H9 (cell line): ENCODE results near the gene KRTAP6-3. TPM values are rescaled to one million over a fixed set of nuclear protein-coding genes. Genes with fewer than 3 reads are reported as not detected.

Experiments
- DNase-seq: peaks from one replicate; pipeline ENCODE4 v3.0.0-alpha.2; 2017
- H2AFZ ChIP-seq: one replicate; pipeline ENCODE4 v1.6.1; 2013; ENCODE audit warnings: mild to moderate bottlenecking, low read length, control low read depth, moderate library complexity
- H2AK5ac ChIP-seq: 2 replicates; pipeline ENCODE4 v1.6.1; 2013; ENCODE audit warnings: low read length, control low read depth, mixed read lengths; ENCODE audit not compliant: insufficient read length
- H2BK120ac ChIP-seq: one replicate; pipeline ENCODE4 v1.6.1; 2013; ENCODE audit warnings: low read depth, mild to moderate bottlenecking, low read length, control low read depth, inconsistent platforms; ENCODE audit not compliant: poor library complexity, severe bottlenecking
- H2BK12ac ChIP-seq: 2 replicates; pipeline ENCODE4 v1.6.1; 2013; ENCODE audit warnings: low read length, control low read depth, mixed read lengths, low read depth; ENCODE audit not compliant: insufficient read length
- H2BK15ac ChIP-seq: 2 replicates; pipeline ENCODE4 v1.6.1; 2013; ENCODE audit warnings: low read depth, low read length, control low read depth
- H2BK20ac ChIP-seq: one replicate; pipeline ENCODE4 v1.6.1; 2013; ENCODE audit warnings: low read depth, mild to moderate bottlenecking, low read length, control low read depth, inconsistent platforms; ENCODE audit not compliant: poor library complexity, severe bottlenecking
- H2BK5ac ChIP-seq: 2 replicates; pipeline ENCODE4 v1.6.1; 2013; ENCODE audit warnings: low read length, control low read depth, mixed read lengths; ENCODE audit not compliant: insufficient read length
- H3K14ac ChIP-seq: 2 replicates; pipeline ENCODE4 v1.6.1; 2013; ENCODE audit warnings: low read length, control low read depth; ENCODE audit not compliant: insufficient read depth
- H3K18ac ChIP-seq: 2 replicates; pipeline ENCODE4 v1.6.1; 2013; ENCODE audit warnings: low read depth, mild to moderate bottlenecking, mixed read lengths, low read length, control low read depth; ENCODE audit not compliant: insufficient read length
- H3K23ac ChIP-seq: 2 replicates; pipeline ENCODE4 v1.6.1; 2013; ENCODE audit warnings: low read length, control low read depth, mixed read lengths, low read depth; ENCODE audit not compliant: insufficient read length
- H3K23me2 ChIP-seq: 2 replicates; pipeline ENCODE4 v1.6.1; 2013; ENCODE audit warnings: low read depth, mild to moderate bottlenecking, mixed read lengths, low read length, control low read depth; ENCODE audit not compliant: insufficient read length, poor library complexity, severe bottlenecking
- H3K27ac ChIP-seq: 2 replicates; pipeline ENCODE4 v1.5.1; 2013; ENCODE audit warnings: low read length, control low read depth, mixed read lengths, low read depth; ENCODE audit not compliant: insufficient read length
- H3K27me3 ChIP-seq: 2 replicates; pipeline ENCODE4 v1.6.1; 2013; ENCODE audit warnings: low read length, control low read depth, inconsistent platforms; ENCODE audit not compliant: insufficient read depth
- H3K4ac ChIP-seq: 2 replicates; pipeline ENCODE4 v1.6.1; 2013; ENCODE audit warnings: low read depth, mild to moderate bottlenecking, control low read depth, inconsistent platforms, low read length, moderate library complexity
- H3K4me1 ChIP-seq: 2 replicates; pipeline ENCODE4 v1.6.1; 2013; ENCODE audit warnings: low read length, control low read depth, inconsistent platforms; ENCODE audit not compliant: insufficient read depth
- H3K4me2 ChIP-seq: 2 replicates; pipeline ENCODE4 v1.6.1; 2013; ENCODE audit warnings: low read length, control low read depth, mixed read lengths; ENCODE audit not compliant: insufficient read length, insufficient read depth
- H3K56ac ChIP-seq: 2 replicates; pipeline ENCODE4 v1.6.1; 2013; ENCODE audit warnings: low read depth, mild to moderate bottlenecking, mixed read lengths, low read length, control low read depth; ENCODE audit not compliant: insufficient read length
- H3K79me1 ChIP-seq: 2 replicates; pipeline ENCODE4 v1.6.1; 2013; ENCODE audit warnings: low read depth, mild to moderate bottlenecking, moderate library complexity, low read length, control low read depth, inconsistent platforms; ENCODE audit not compliant: insufficient read depth, poor library complexity, severe bottlenecking
- H3K79me2 ChIP-seq: 2 replicates; pipeline ENCODE4 v1.6.1; 2013; ENCODE audit warnings: low read length, control low read depth, inconsistent platforms; ENCODE audit not compliant: insufficient read depth
- H3K9ac ChIP-seq: 2 replicates; pipeline ENCODE4 v1.6.1; 2013; ENCODE audit warnings: low read length, control low read depth, mixed read lengths; ENCODE audit not compliant: insufficient read length; ENCODE audit errors: extremely low read depth
- H3K9me3 ChIP-seq: one replicate; pipeline ENCODE4 v1.6.1; 2013; ENCODE audit warnings: low read depth, low read length, inconsistent platforms; ENCODE audit not compliant: control insufficient read depth
- H3T11ph ChIP-seq: one replicate; pipeline ENCODE4 v1.6.1; 2013; ENCODE audit warnings: mild to moderate bottlenecking, low read length, control low read depth, inconsistent platforms
- H4K20me1 ChIP-seq: one replicate; pipeline ENCODE4 v1.6.1; 2013; ENCODE audit not compliant: control insufficient read depth, insufficient read length, insufficient read depth
- H4K5ac ChIP-seq: 2 replicates; pipeline ENCODE4 v1.6.1; 2013; ENCODE audit warnings: low read depth, mild to moderate bottlenecking, mixed read lengths, low read length, control low read depth; ENCODE audit not compliant: insufficient read length
- H4K8ac ChIP-seq: replicated peaks from 2 replicates; pipeline ENCODE4 v1.6.1; 2013; ENCODE audit warnings: low read length, control low read depth, mixed read lengths, low read depth; ENCODE audit not compliant: insufficient read length
- H4K91ac ChIP-seq: 2 replicates; pipeline ENCODE4 v1.6.1; 2013; ENCODE audit warnings: low read depth, mild to moderate bottlenecking, moderate library complexity, mixed read lengths, low read length, control low read depth; ENCODE audit not compliant: insufficient read length
- H3K27ac Mint-ChIP-seq, 3 experiments: 2 replicates in 2 of 3; 3 replicates in 1 of 3; pipeline ENCODE4 v1.8.0; 2020 to 2021; ENCODE audit warnings: mixed read lengths in 3 of 3, mild to moderate bottlenecking in 1 of 3, moderate library complexity in 1 of 3
- H3K27me3 Mint-ChIP-seq: 2 replicates; pipeline ENCODE4 v1.8.0; 2021; ENCODE audit warnings: low read depth, mild to moderate bottlenecking, moderate library complexity, mixed read lengths
- H3K36me3 Mint-ChIP-seq, 3 experiments: 2 replicates in 2 of 3; 3 replicates in 1 of 3; pipeline ENCODE4 v1.8.0; 2020 to 2021; ENCODE audit warnings: low read depth in 3 of 3, mixed read lengths in 3 of 3; ENCODE audit not compliant: insufficient read depth in 1 of 3
- H3K4me1 Mint-ChIP-seq, 2 experiments: 2 replicates each; pipeline ENCODE4 v1.8.0; 2020; ENCODE audit warnings: mixed read lengths in 2 of 2
- H3K4me3 Mint-ChIP-seq, 2 experiments: 2 replicates in 1 of 2; 3 replicates in 1 of 2; pipeline ENCODE4 v1.8.0; 2020 to 2021; ENCODE audit warnings: mild to moderate bottlenecking in 2 of 2, mixed read lengths in 2 of 2, moderate library complexity in 1 of 2
- H3K9me3 Mint-ChIP-seq, 2 experiments: 2 replicates in 1 of 2; 3 replicates in 1 of 2; pipeline ENCODE4 v1.8.0; 2020; ENCODE audit warnings: mild to moderate bottlenecking in 2 of 2, mixed read lengths in 2 of 2, moderate library complexity in 1 of 2
- CTCF ChIP-seq: fragments of 200-600 bp; sonication (generic); conservative IDR thresholded peaks from 3 replicates; pipeline ENCODE4 v1.8.0; 2021; ENCODE audit warnings: antibody characterized with exemption, mild to moderate bottlenecking
- WGBS: extraction: QIAGEN DNeasy Blood & Tissue Kit; methylation state at CpG from one replicate; pipeline ENCODE4 v1.1.7; 2013; ENCODE audit warnings: missing lambda C conversion rate, low lambda C conversion rate, mixed read lengths; ENCODE audit not compliant: insufficient read length; ENCODE audit errors: extremely low coverage; 5-methylcytosine and 5-hydroxymethylcytosine counted together
- total RNA-seq: library from RNA; stranded (reverse); gene quantifications from 2 replicates; pipeline ENCODE4 v1.2.1, GENCODE V29; 2021

The KRTAP6-3 gene
- total RNA-seq, 1 experiment from 2014 or later, result not detected

- Mint-ChIP-seq H3K27me3 (peaks cover 6% of the 10 kb centered on the region), H3K4me3 (no peak overlapping the region), H3K9me3 (peaks cover 15 to 52% of the 10 kb centered on the region in 2 experiments), H3K36me3 (peaks cover 6 to 38% (median 16%) of the 10 kb centered on the region in 3 experiments), H3K27ac (no peak overlapping the region), H3K4me1 (no peaks in the 10 kb centered on the region)
- H4K5ac ChIP-seq, result no peak overlapping the region
- no peak for TF ChIP-seq CTCF
- no peaks in the 10 kb centered on the region for H3K79me1 ChIP-seq
- no peak overlapping the region for H3K56ac ChIP-seq
- H3K79me2 ChIP-seq, result no peaks in the 10 kb centered on the region
- H4K20me1 ChIP-seq, result no peaks in the 10 kb centered on the region
- H2AFZ ChIP-seq, result no peak overlapping the region
- no peak overlapping the region for H2BK5ac ChIP-seq
- DNase-seq, result no peak
- no peak overlapping the region for H3K27ac ChIP-seq
- no CpG with 5 or more reads among the region's 4 CpGs for WGBS
- H3K4me1 ChIP-seq, result 0 out of 2 replicates have a peak, but pooled peaks cover 3% of the 10 kb centered on the region
- H3K4me2 ChIP-seq, result no peak overlapping the region
- no peak overlapping the region for H2BK15ac ChIP-seq
- no peak overlapping the region for H3T11ph ChIP-seq
- no peak overlapping the region for H3K4ac ChIP-seq
- no peak overlapping the region for H2BK120ac ChIP-seq
- H2AK5ac ChIP-seq, result no peak overlapping the region
- H3K23ac ChIP-seq, result no peak overlapping the region
- H2BK12ac ChIP-seq, result no peak overlapping the region
- no peak overlapping the region for H3K9ac ChIP-seq
- H2BK20ac ChIP-seq, result no peak overlapping the region
- no peak overlapping the region for H3K18ac ChIP-seq
- H3K23me2 ChIP-seq, result no peaks in the 10 kb centered on the region
- H4K91ac ChIP-seq, result no peak overlapping the region
- H3K9me3 ChIP-seq, result no peaks in the 10 kb centered on the region
- no peak overlapping the region for H4K8ac ChIP-seq
- H3K27me3 ChIP-seq, result no peaks in the 10 kb centered on the region
- no peak overlapping the region for H3K14ac ChIP-seq
These were observed 35.9 kb downstream of the KRTAP6-3 start for GRCh38 chr21:30628109-30628508.
